Mesendoderm (in vitro differentiated cells): Measurements from ENCODE around the gene GPBAR1.

Source experiments
- DNase-seq: peaks from one replicate; pipeline ENCODE4 v3.0.0; 2013
- H2AK5ac ChIP-seq: 2 replicates; pipeline ENCODE4 v1.6.1; 2013; ENCODE audit warnings: low read length, inconsistent platforms
- H2BK120ac ChIP-seq: 2 replicates; pipeline ENCODE4 v1.6.1; 2013; ENCODE audit warnings: low read depth, mild to moderate bottlenecking, low read length, moderate library complexity, mixed read lengths
- H2BK15ac ChIP-seq: replicated peaks from 2 replicates; pipeline ENCODE4 v1.6.1; 2013; ENCODE audit warnings: low read depth, mild to moderate bottlenecking, moderate library complexity
- H2BK5ac ChIP-seq: 2 replicates; pipeline ENCODE4 v1.6.1; 2013; ENCODE audit warnings: low read length, inconsistent platforms
- H3K18ac ChIP-seq: 2 replicates; pipeline ENCODE4 v1.6.1; 2013; ENCODE audit warnings: mild to moderate bottlenecking, low read length, mixed read lengths
- H3K23ac ChIP-seq: one replicate; pipeline ENCODE4 v1.6.1; 2013; ENCODE audit warnings: low read length
- H3K27ac ChIP-seq: 2 replicates; pipeline ENCODE4 v1.5.1; 2013; ENCODE audit warnings: low read depth, mild to moderate bottlenecking, inconsistent platforms, low read length, moderate library complexity
- H3K27me3 ChIP-seq: 2 replicates; pipeline ENCODE4 v1.6.1; 2013; ENCODE audit warnings: low read length, control low read depth, mild to moderate bottlenecking, inconsistent platforms; ENCODE audit not compliant: insufficient read depth, poor library complexity
- H3K36me3 ChIP-seq: 2 replicates; pipeline ENCODE4 v1.6.1; 2013; ENCODE audit warnings: low read length, inconsistent platforms; ENCODE audit not compliant: control insufficient read depth, insufficient read depth
- H3K4ac ChIP-seq: one replicate; pipeline ENCODE4 v1.6.1; 2013; ENCODE audit warnings: low read depth, mild to moderate bottlenecking, low read length, moderate library complexity
- H3K4me1 ChIP-seq: 2 replicates; pipeline ENCODE4 v1.6.1; 2013; ENCODE audit warnings: low read depth, low read length, inconsistent platforms; ENCODE audit not compliant: control insufficient read depth
- H3K4me2 ChIP-seq: 2 replicates; pipeline ENCODE4 v1.6.1; 2013; ENCODE audit warnings: low read length
- H3K4me3 ChIP-seq: 2 replicates; pipeline ENCODE4 v1.5.1; 2013; ENCODE audit warnings: mild to moderate bottlenecking, low read length
- H3K56ac ChIP-seq: one replicate; pipeline ENCODE4 v1.6.1; 2013; ENCODE audit warnings: low read length
- H3K79me1 ChIP-seq: 2 replicates; pipeline ENCODE4 v1.6.1; 2013; ENCODE audit warnings: low read length, inconsistent platforms
- H3K79me2 ChIP-seq: 2 replicates; pipeline ENCODE4 v1.6.1; 2013; ENCODE audit warnings: mild to moderate bottlenecking, low read length; ENCODE audit not compliant: control insufficient read depth, insufficient read depth
- H3K9ac ChIP-seq: 2 replicates; pipeline ENCODE4 v1.6.1; 2013; ENCODE audit warnings: low read length, inconsistent platforms
- H4K5ac ChIP-seq: one replicate; pipeline ENCODE4 v1.6.1; 2013; ENCODE audit warnings: low read length
- H4K8ac ChIP-seq: one replicate; pipeline ENCODE4 v1.6.1; 2013; ENCODE audit warnings: low read depth, mild to moderate bottlenecking, control low read depth, low read length, moderate library complexity
- WGBS: extraction: QIAGEN DNeasy Blood & Tissue Kit; methylation state at CpG from one replicate; pipeline ENCODE4 v1.1.7; 2013; ENCODE audit warnings: low lambda C conversion rate, missing lambda C conversion rate; ENCODE audit not compliant: insufficient coverage; ENCODE audit errors: extremely low coverage; 5-methylcytosine and 5-hydroxymethylcytosine counted together

The GPBAR1 gene

GRCh38 chr2:218275371-218276072, 14.7 kb downstream of the GPBAR1 start:
- H3K4me1 ChIP-seq = no peaks in the 10 kb centered on the region
- no peak overlapping the region for H3K9ac ChIP-seq
- no peaks in the 10 kb centered on the region for H3K79me1 ChIP-seq
- H2AK5ac ChIP-seq = no peak overlapping the region
- no peak overlapping the region for H3K27ac ChIP-seq
- H3K36me3 ChIP-seq = peaks cover 12% of the 10 kb centered on the region
- no peak overlapping the region for H3K4ac ChIP-seq
- H2BK5ac ChIP-seq = no peak overlapping the region
- H3K23ac ChIP-seq = no peak overlapping the region
- WGBS = no CpG with 5 or more reads among the region's 9 CpGs
- H3K56ac ChIP-seq = no peak overlapping the region
- no peak overlapping the region for H2BK120ac ChIP-seq
- H2BK15ac ChIP-seq = no peak overlapping the region
- H3K79me2 ChIP-seq = no peaks in the 10 kb centered on the region
- no peak overlapping the region for H3K4me2 ChIP-seq
- H3K4me3 ChIP-seq = no peak overlapping the region
- H4K8ac ChIP-seq = no peak overlapping the region
- H4K5ac ChIP-seq = no peak overlapping the region
- no peaks in the 10 kb centered on the region for H3K27me3 ChIP-seq
- H3K18ac ChIP-seq = no peak overlapping the region
- no peak for DNase-seq

DNA sequence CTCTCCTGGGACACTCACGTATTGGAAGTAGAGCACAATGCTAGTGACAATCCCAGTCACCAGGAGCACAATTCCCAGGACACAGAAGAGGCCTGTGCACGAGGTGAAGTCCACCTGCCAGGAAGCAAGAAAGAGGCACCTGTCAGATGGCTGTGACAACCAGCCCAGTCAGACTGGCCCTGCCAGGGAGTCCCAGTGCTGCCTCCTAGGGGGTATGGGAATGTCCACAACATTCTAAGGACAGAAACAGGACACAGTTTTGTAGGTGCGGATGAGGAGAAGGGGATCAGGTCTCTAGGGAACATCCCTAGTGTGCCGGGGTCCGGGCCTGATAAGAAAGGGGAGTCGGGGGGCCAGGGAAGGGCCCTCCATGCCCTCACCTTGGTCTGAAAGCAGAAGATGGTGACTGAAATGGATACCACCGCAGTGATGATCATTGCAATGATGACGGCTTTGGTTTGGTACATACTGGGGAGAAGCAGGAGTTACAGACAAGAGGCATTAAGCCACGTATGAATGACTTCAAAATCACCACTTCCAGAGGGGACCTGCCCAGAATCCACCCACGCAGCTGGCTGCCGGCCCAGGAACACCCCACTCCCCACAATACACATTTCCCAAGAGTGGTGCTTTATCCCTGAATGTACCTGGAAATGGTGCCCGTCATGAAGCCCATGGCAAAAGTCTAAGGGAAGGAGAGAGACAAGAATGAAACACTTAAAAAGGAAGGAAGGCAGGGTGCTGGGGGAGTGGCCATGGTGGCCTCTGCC, 16.4 kb downstream of the GPBAR1 start:
- Histone ChIP-seq H2BK120ac (no peak overlapping the region), H3K56ac (no peak overlapping the region), H3K4me3 (no peak overlapping the region), H3K79me1 (no peaks in the 10 kb centered on the region), H3K9ac (no peak overlapping the region), H3K79me2 (no peaks in the 10 kb centered on the region), H3K36me3 (peaks cover 12% of the 10 kb centered on the region), H3K4me2 (no peak overlapping the region), H4K5ac (no peak overlapping the region), H3K4ac (no peak overlapping the region), H3K18ac (no peak overlapping the region), H3K23ac (no peak overlapping the region), H2AK5ac (no peak overlapping the region), H3K4me1 (no peaks in the 10 kb centered on the region), H4K8ac (no peak overlapping the region), H3K27ac (no peak overlapping the region), H3K27me3 (no peaks in the 10 kb centered on the region), H2BK15ac (no peak overlapping the region), H2BK5ac (no peak overlapping the region)
- DNase-seq = no peak
- WGBS = no CpG with 5 or more reads among the region's 12 CpGs

DNA sequence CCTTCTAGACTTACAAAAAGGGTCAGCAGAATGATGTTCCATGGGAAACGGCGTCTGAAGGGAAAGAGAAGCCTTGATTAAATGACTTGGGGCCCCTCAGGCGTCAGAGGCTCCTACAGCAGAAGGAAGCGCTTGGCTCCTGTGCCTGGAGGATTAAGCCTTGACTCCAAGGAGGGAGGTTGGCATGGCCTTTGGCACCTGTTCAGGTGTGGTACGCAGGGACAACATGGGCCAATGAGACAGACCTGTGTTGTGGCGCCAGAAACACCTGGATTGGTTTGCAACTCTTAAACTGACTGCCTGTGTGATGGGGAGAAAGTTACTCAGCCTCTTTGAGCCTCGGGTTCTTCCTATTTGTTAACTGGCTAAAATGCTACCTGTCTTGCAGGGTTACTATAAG, 17.1 kb downstream of the GPBAR1 start:
- Histone ChIP-seq H3K4me2 (no peak overlapping the region), H2AK5ac (no peak overlapping the region), H3K36me3 (peaks cover 12% of the 10 kb centered on the region), H3K79me2 (no peaks in the 10 kb centered on the region), H3K4ac (no peak overlapping the region), H3K79me1 (no peaks in the 10 kb centered on the region), H4K5ac (no peak overlapping the region), H3K9ac (no peak overlapping the region), H3K23ac (no peak overlapping the region), H3K27me3 (no peaks in the 10 kb centered on the region), H2BK5ac (no peak overlapping the region), H3K56ac (no peak overlapping the region), H2BK120ac (no peak overlapping the region), H2BK15ac (no peak overlapping the region), H3K18ac (no peak overlapping the region), H3K4me1 (no peaks in the 10 kb centered on the region), H4K8ac (no peak overlapping the region), H3K27ac (no peak overlapping the region), H3K4me3 (no peak overlapping the region)
- WGBS = no CpG with 5 or more reads among the region's 7 CpGs
- no peak for DNase-seq

DNA sequence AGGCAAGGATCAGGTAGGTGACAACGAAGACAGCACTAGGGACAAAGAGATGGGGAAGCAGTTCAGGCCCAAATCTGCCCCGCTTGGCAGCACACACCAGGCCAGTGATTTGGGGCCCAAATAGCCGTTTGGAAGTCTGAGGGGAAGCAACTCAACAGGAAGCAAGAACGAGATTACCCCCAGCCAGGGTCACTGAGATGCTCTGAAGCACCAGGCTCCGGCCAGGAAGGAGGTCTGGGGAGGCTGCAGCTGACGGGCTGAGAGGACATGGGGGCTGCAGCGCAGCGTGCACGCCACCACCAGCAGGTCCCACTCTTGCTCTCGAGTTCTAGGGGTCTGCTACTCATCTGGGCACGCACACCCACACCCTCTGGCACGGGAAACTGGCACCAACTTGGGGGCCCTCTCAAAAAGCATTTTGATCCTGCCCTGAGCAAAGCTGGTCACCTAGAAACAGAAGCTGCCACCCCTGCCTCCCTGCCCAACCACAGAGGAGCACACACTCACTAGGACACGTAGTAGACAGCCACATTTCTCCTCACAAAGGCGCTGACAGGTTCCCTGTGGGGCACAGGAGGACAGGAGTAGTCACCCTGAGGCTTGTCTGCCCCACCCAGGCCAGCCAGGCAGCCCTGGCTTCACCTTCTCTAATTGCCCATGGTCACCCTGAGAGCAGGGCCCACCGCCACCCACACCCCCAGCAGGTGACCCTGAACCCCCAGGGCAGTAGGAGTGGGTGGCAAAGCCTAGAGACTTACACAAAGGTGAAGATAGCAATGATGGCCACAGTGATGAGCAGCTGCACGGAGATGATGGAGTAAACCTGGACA, 17.9 kb downstream of the GPBAR1 start:
- Histone ChIP-seq H3K4me3 (no peak overlapping the region), H3K79me1 (no peaks in the 10 kb centered on the region), H3K9ac (no peak overlapping the region), H3K79me2 (no peaks in the 10 kb centered on the region), H3K23ac (no peak overlapping the region), H3K36me3 (peaks cover 12% of the 10 kb centered on the region), H3K27me3 (no peaks in the 10 kb centered on the region), H3K4me2 (no peak overlapping the region), H2BK15ac (no peak overlapping the region), H3K18ac (no peak overlapping the region), H2AK5ac (no peak overlapping the region), H3K4ac (no peak overlapping the region), H4K8ac (no peak overlapping the region), H2BK120ac (no peak overlapping the region), H3K4me1 (no peaks in the 10 kb centered on the region), H2BK5ac (no peak overlapping the region), H3K56ac (no peak overlapping the region), H3K27ac (no peak overlapping the region), H4K5ac (no peak overlapping the region)
- DNase-seq = no peak
- WGBS = no CpG with 5 or more reads among the region's 16 CpGs

DNA sequence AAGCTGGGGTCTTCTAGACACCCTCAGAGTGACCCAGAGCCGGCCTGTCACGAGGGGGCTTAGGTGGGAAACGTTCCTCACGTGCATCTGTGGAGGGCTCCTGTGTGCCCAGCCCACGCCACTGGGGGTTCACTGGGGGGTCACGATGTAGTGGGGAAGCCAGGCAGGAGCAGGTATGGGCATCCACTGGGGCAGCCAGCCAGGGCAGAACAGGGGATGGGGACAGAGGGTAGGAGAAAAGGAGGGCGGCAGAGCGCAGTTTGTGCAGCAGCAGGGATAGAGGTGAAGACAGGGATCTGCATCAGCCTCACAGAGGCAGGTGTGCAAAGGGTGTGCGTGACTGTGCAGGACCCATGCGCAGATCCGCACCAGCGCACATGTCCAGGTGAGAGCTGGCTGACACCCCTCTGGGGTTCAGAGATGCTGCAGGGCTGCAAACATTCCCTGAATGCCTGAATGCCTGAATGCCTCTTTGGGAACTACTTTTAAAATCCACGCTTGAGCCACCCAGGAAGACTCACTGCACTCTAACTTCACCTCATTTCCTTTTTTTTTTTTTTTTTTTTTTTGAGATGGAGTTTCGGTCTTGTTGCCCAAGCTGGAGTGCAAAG, 19.6 kb downstream of the GPBAR1 start:
- DNase-seq = no peak
- H3K9ac ChIP-seq = no peak overlapping the region
- H3K4me2 ChIP-seq = no peak overlapping the region
- no peak overlapping the region for H4K8ac ChIP-seq
- H2BK15ac ChIP-seq = no peak overlapping the region
- H3K4me3 ChIP-seq = no peak overlapping the region
- peaks cover 2% of the 10 kb centered on the region for H3K79me2 ChIP-seq
- H3K4ac ChIP-seq = no peak overlapping the region
- H2BK120ac ChIP-seq = no peak overlapping the region
- no peak overlapping the region for H3K23ac ChIP-seq
- H3K27ac ChIP-seq = no peak overlapping the region
- no peak overlapping the region for H3K18ac ChIP-seq
- H2AK5ac ChIP-seq = no peak overlapping the region
- peaks cover 3% of the 10 kb centered on the region for H3K79me1 ChIP-seq
- WGBS = no CpG with 5 or more reads among the region's 14 CpGs
- H3K4me1 ChIP-seq = no peaks in the 10 kb centered on the region
- no peak overlapping the region for H4K5ac ChIP-seq
- no peak overlapping the region for H2BK5ac ChIP-seq
- no peaks in the 10 kb centered on the region for H3K27me3 ChIP-seq
- H3K36me3 ChIP-seq = peaks cover 12% of the 10 kb centered on the region
- no peak overlapping the region for H3K56ac ChIP-seq
